Smooth muscle cell (in vitro differentiated cells): ENCODE results near the gene PGBD1. TPM values are rescaled to one million over a fixed set of nuclear protein-coding genes. Genes with fewer than 3 reads are reported as not detected.
A peak's percentile ranks its signal among the peaks of the same experiment; 100 is the strongest.

Source experiments
- DNase-seq: peaks from one replicate; lab custom pipeline; 2025; ENCODE audit not compliant: unreplicated experiment; lab: John Stamatoyannopoulos, UW
- H2AFZ ChIP-seq: fragments of 200-600 bp; sonication (generic); 2 replicates; pipeline ENCODE4 v1.6.0; 2016; ENCODE audit warnings: antibody characterized with exemption, low read depth, mild to moderate bottlenecking
- H3F3A ChIP-seq: fragments of 200-600 bp; sonication (generic); 2 replicates; pipeline ENCODE4 v1.6.0; 2017; ENCODE audit warnings: antibody characterized with exemption, low read depth
- H3K27ac ChIP-seq: fragments of 200-600 bp; sonication (generic); 2 replicates; pipeline ENCODE4 v1.5.1; 2016; ENCODE audit warnings: low read depth, mild to moderate bottlenecking
- H3K27me3 ChIP-seq: fragments of 200-600 bp; sonication (generic); 2 replicates; pipeline ENCODE4 v1.6.1; 2016; ENCODE audit warnings: low read depth, mild to moderate bottlenecking
- H3K36me3 ChIP-seq: fragments of 200-600 bp; sonication (generic); 2 replicates; pipeline ENCODE4 v1.5.1; 2016; ENCODE audit warnings: low read depth
- H3K4me1 ChIP-seq: fragments of 200-600 bp; sonication (generic); 2 replicates; pipeline ENCODE4 v1.5.1; 2016; ENCODE audit warnings: low read depth
- H3K4me2 ChIP-seq: fragments of 200-600 bp; sonication (generic); 2 replicates; pipeline ENCODE4 v1.6.0; 2016; ENCODE audit warnings: mild to moderate bottlenecking
- H3K4me3 ChIP-seq: fragments of 200-600 bp; sonication (generic); 2 replicates; pipeline ENCODE4 v1.5.1; 2016; ENCODE audit warnings: mild to moderate bottlenecking
- H3K79me2 ChIP-seq: fragments of 200-600 bp; sonication (generic); 2 replicates; pipeline ENCODE4 v1.6.0; 2016; ENCODE audit warnings: low read depth, mild to moderate bottlenecking
- H3K9ac ChIP-seq: fragments of 200-600 bp; sonication (generic); 2 replicates; pipeline ENCODE4 v1.6.0; 2016; ENCODE audit warnings: low read depth
- H3K9me3 ChIP-seq: fragments of 200-600 bp; sonication (generic); replicated peaks from 2 replicates; pipeline ENCODE4 v1.5.1; 2016; ENCODE audit warnings: low read depth
- H4K20me1 ChIP-seq: fragments of 200-600 bp; sonication (generic); 2 replicates; pipeline ENCODE4 v1.6.0; 2016; ENCODE audit warnings: low read depth
- WGBS: methylation state at CpG from one replicate; pipeline ENCODE4 v1.1.7; 2016; ENCODE audit warnings: low lambda C conversion rate; 5-methylcytosine and 5-hydroxymethylcytosine counted together
- polyA plus RNA-seq: library from polyadenylated mRNA; unstranded; fragments of >200 nt; fragmentation: Nextera tagmentation; extraction: Ambion mirVana; gene quantifications from 2 replicates; pipeline ENCODE4 v1.2.1, GENCODE V29; 2016
- total RNA-seq: library from RNA; depleted of rRNA; stranded (reverse); fragments of >200 nt; gene quantifications from 2 replicates; pipeline ENCODE4 v1.2.3, GENCODE V29; 2014
- TF ChIP-seq, protein P1 (sequence below): fragments of 200-600 bp; sonication (generic); IDR thresholded peaks from 2 replicates; pipeline ENCODE4 v1.5.1; 2017; ENCODE audit warnings: borderline replicate concordance, mild to moderate bottlenecking, antibody characterized with exemption; ENCODE audit not compliant: insufficient read depth, poor library complexity, severe bottlenecking

Gene PGBD1
- total and polyA plus RNA-seq, 2 experiments from 2014 or later = 9.7 to 15.1 TPM

DNA sequence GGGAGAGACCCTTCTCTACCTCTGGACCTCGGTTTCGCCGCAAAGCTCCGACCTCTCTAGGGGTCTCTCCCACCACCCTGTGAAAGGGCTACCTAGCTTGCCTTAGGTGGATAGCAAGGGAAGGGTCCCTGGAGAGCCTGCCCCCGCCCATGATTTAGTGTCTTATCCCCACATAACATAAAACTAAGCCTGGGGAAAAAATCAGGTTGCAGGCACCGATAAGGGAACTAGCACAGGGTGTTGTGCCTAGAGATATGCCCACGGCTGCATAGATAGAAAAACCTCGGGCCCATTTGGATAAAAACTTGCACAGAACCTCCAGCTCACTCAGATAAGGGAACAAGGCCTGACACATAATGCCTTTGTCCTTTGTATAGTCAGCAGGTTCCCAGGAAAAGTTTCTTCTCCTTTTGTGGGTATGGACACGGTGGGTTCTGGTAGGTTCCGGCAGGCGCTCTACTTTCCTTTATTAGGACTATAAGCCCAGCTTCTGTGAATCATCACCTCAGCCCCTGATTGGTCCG lies 53.7 kb downstream of the PGBD1 start:
- H3K27ac ChIP-seq = peak overlapping the region; percentile 95
- peak overlapping the region; percentile 79 for H3K4me2 ChIP-seq
- WGBS = 40% methylated on average over 12 of the region's 12 CpGs
- peak overlapping the region; percentile 57 for H3K4me3 ChIP-seq
- peaks cover 14% of the 10 kb centered on the region for H3K4me1 ChIP-seq
- peak overlapping the region; percentile 26 for H3K9ac ChIP-seq
- no peaks in the 10 kb centered on the region for H4K20me1 ChIP-seq
- no peak for DNase-seq
- H3K27me3 ChIP-seq = no peaks in the 10 kb centered on the region
- H3K79me2 ChIP-seq = peaks cover 4% of the 10 kb centered on the region
- no peak overlapping the region for H2AFZ ChIP-seq
- peaks cover 10% of the 10 kb centered on the region for H3F3A ChIP-seq
- H3K36me3 ChIP-seq = no peaks in the 10 kb centered on the region
- no peaks in the 10 kb centered on the region for H3K9me3 ChIP-seq
- TF ChIP-seq, protein P1, sequence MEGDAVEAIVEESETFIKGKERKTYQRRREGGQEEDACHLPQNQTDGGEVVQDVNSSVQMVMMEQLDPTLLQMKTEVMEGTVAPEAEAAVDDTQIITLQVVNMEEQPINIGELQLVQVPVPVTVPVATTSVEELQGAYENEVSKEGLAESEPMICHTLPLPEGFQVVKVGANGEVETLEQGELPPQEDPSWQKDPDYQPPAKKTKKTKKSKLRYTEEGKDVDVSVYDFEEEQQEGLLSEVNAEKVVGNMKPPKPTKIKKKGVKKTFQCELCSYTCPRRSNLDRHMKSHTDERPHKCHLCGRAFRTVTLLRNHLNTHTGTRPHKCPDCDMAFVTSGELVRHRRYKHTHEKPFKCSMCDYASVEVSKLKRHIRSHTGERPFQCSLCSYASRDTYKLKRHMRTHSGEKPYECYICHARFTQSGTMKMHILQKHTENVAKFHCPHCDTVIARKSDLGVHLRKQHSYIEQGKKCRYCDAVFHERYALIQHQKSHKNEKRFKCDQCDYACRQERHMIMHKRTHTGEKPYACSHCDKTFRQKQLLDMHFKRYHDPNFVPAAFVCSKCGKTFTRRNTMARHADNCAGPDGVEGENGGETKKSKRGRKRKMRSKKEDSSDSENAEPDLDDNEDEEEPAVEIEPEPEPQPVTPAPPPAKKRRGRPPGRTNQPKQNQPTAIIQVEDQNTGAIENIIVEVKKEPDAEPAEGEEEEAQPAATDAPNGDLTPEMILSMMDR = no peak

DNA sequence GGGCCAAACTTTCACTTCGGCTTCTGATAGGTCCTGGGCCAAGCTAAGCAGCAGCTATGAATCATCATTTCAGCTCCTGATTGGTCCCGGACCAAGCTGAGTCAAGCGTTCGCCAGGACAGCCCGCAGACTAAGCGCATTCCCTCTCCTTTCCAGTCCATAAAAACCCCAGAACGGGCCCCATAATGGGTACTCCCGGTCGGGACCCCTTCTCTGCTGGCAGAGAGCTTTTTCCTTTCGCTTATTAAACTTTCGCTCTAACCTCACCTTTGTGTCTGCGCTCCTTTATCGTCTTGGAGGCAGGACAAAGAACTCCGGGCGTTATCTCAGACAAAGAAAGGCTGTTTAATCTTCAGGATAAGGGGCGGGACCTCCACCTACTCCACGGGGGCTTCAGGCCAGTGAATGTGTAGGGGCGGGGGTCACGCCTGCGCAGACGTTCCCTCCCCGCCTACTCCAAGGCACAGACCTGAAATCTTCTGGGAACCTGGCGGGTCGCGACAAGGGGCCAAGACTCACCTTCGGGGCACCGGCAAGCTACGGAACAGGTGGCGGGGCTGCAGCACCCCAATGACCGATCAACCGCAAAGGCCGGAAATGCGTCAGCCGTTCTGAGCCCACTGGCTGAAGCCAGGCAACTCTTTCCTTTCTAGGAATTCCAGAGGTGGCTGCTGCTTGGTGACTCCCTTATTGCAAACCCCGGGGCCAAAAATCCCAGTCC lies 54.4 kb downstream of the PGBD1 start, which contains the start of gene ZSCAN31:
Gene ZSCAN31 (minus strand): TSS at position 585 of the 720 bp plus-strand sequence. CDS start 6,465 bp downstream, outside the sequence.
- under 1% methylated on average over 35 of the region's 35 CpGs for WGBS
- no peaks in the 10 kb centered on the region for H4K20me1 ChIP-seq
- H3K79me2 ChIP-seq = peaks cover 4% of the 10 kb centered on the region
- H2AFZ ChIP-seq = peak within 1 kb of the TSS; percentile 28
- peak; percentile 86 for DNase-seq
- TF ChIP-seq, protein P1 = no peak
- H3K4me3 ChIP-seq = peak within 1 kb of the TSS; percentile 57
- H3K27me3 ChIP-seq = no peaks in the 10 kb centered on the region
- peak within 1 kb of the TSS; percentile 86 for H3K4me2 ChIP-seq
- no peaks in the 10 kb centered on the region for H3K9me3 ChIP-seq
- H3K36me3 ChIP-seq = no peaks in the 10 kb centered on the region
- peak within 1 kb of the TSS; percentile 95 for H3K27ac ChIP-seq
- H3K4me1 ChIP-seq = peaks cover 14% of the 10 kb centered on the region
- H3F3A ChIP-seq = peaks cover 10% of the 10 kb centered on the region
- H3K9ac ChIP-seq = peak within 1 kb of the TSS; percentile 83

DNA sequence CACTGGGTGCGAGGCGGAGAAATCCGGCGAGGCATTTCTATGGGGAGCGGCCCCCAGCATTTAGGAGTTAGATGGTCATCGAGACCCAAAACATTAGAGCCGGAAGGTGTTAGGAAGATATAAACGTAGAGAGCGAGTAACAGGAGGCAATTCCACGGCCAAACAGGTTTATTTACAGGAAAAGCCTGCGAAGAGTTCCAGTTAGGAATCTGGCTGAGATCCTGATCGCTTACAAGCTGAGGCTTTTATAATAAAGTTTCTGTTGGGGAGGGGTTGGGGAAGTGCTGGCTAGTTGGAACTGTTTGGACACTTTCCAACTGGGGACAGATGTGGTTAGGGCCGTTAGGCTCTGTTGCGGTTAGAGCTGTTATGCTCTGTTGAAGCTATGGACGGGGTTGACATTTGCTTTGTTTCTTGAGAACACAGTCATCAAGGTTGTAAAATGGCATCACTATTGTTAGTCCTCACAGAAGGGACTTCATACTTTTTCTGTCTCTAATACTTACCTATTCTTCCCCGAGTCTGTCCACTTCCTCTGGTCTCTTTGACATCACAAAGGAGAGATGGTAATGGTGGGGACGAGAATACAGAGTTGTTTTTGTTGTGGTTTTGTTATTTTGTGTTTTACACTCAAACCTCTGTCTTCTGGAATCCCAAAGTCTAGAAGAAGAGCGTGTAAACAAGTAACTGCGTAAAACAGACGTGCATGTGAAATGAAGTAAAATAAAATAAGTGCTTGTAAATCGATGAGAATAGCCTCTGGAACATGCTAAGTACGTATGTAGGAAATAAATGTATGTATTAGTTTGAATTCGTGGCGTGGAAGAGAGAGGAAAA lies 55.1 kb downstream of the PGBD1 start:
- no peaks in the 10 kb centered on the region for H3K9me3 ChIP-seq
- H3K79me2 ChIP-seq = peaks cover 4% of the 10 kb centered on the region
- H2AFZ ChIP-seq = peak overlapping the region; percentile 28
- H3K4me3 ChIP-seq = peak overlapping the region; percentile 57
- peak overlapping the region; percentile 95 for H3K27ac ChIP-seq
- H3K4me2 ChIP-seq = peak overlapping the region; percentile 86
- peaks cover 10% of the 10 kb centered on the region for H3F3A ChIP-seq
- H3K9ac ChIP-seq = peak overlapping the region; percentile 83
- peaks cover 14% of the 10 kb centered on the region for H3K4me1 ChIP-seq
- TF ChIP-seq, protein P1 = no peak
- H3K27me3 ChIP-seq = no peaks in the 10 kb centered on the region
- H4K20me1 ChIP-seq = no peaks in the 10 kb centered on the region
- no peaks in the 10 kb centered on the region for H3K36me3 ChIP-seq
- WGBS = 13% methylated on average over 24 of the region's 24 CpGs
- no peak for DNase-seq
